Measurements from ENCODE around the gene PARD6A. TPM values are rescaled to one million over a fixed set of nuclear protein-coding genes. Genes with fewer than 3 reads are reported as not detected.

The PARD6A gene
- total and polyA plus RNA-seq, 4 experiments from 2014 or later: 7.4 to 26.5 (median 13.3) TPM

GRCh38 chr16:67641779-67642708 is 18.7 kb upstream of the PARD6A start:
- Histone ChIP-seq H3K9me3 (ENCODE audit: control insufficient read depth in 1 of 2, low read length in 2 of 2) (no peaks in the 10 kb centered on the region), H3K27me3 (ENCODE audit: insufficient read depth, low read length) (no peaks in the 10 kb centered on the region), H3K27ac (ENCODE audit: low read depth, low read length) (no peak overlapping the region), H3K36me3 (ENCODE audit: insufficient read depth, low read length) (peaks cover 31% of the 10 kb centered on the region), H3K4me1 (ENCODE audit: insufficient read depth, low read length) (peaks cover 30% of the 10 kb centered on the region), H3K4me3 (ENCODE audit: low read length in 2 of 2) (no peak overlapping the region)
- no peak overlapping the region for H3K4me3 Mint-ChIP-seq
- peaks cover 18% of the 10 kb centered on the region in 2 donors for H3K36me3 Mint-ChIP-seq
- ChIA-PET POLR2A (ENCODE audit: partially characterized antibody) (interaction anchor here (1.0 to 9.5 kb wide), 4 partner anchors 17 to 93 kb away, joined by 3 to 190 read pairs (median 94); partner anchors contain the start of genes ACD, CTCF and PARD6A), CTCF (ENCODE audit: partially characterized antibody) (interaction anchor here (0.5 to 15.0 kb wide), 9 partner anchors 8 to 128 kb away, joined by 3 to 329 read pairs (median 16); partner anchors contain the start of gene CTCF)
- DNase-seq: no peak
- no peaks in the 10 kb centered on the region for H3K9me3 Mint-ChIP-seq
- no peaks in the 10 kb centered on the region for H3K27me3 Mint-ChIP-seq
- peaks cover 2 to 28% (median 11%) of the 10 kb centered on the region in 4 donors for H3K4me1 Mint-ChIP-seq
- intact Hi-C loops (cut with micrococcal nuclease): no loop called here
- H3K27ac Mint-ChIP-seq: peak overlapping the region in 1 of 7 donors; percentile 13

GRCh38 chr16:67644038-67644437 is 16.7 kb upstream of the PARD6A start:
- Mint-ChIP-seq H3K36me3 (peaks cover 3 to 13% of the 10 kb centered on the region in 2 donors), H3K4me3 (peak overlapping the region; percentile 51 to 74 (median 68)), H3K27ac (peak overlapping the region; percentile 67 to 94 (median 89)), H3K27me3 (no peaks in the 10 kb centered on the region), H3K9me3 (no peaks in the 10 kb centered on the region), H3K4me1 (peaks cover 2 to 28% (median 11%) of the 10 kb centered on the region in 4 donors)
- H3K4me1 ChIP-seq (ENCODE audit: insufficient read depth, low read length): peaks cover 34% of the 10 kb centered on the region
- no peaks in the 10 kb centered on the region for H3K9me3 ChIP-seq (ENCODE audit: control insufficient read depth in 1 of 2, low read length in 2 of 2)
- H3K36me3 ChIP-seq (ENCODE audit: insufficient read depth, low read length): peaks cover 17% of the 10 kb centered on the region
- no peak overlapping the region for H3K4me3 ChIP-seq (ENCODE audit: low read length in 2 of 2)
- H3K27ac ChIP-seq (ENCODE audit: low read depth, low read length): peak overlapping the region; percentile 93
- ChIA-PET CTCF (ENCODE audit: partially characterized antibody) (interaction anchor here (0.7 to 15.0 kb wide), 24 partner anchors 10 to 189 kb away, joined by 3 to 329 read pairs (median 8); partner anchors contain the start of genes ACD, ATP6V0D1, C16orf86 and CTCF), POLR2A (ENCODE audit: partially characterized antibody) (interaction anchor here (1.3 to 9.5 kb wide), 13 partner anchors 12 to 163 kb away, joined by 4 to 190 read pairs (median 14); partner anchors contain the start of genes ACD, ATP6V0D1, C16orf86 and CTCF)
- H3K27me3 ChIP-seq (ENCODE audit: insufficient read depth, low read length): no peaks in the 10 kb centered on the region
- intact Hi-C loops (cut with micrococcal nuclease): loop anchor here (1.0 to 2.0 kb wide), 4 partner anchors 17 to 123 kb away; partner anchors contain the start of genes ACD, CTCF and PARD6A
- DNase-seq: no peak

- Mint-ChIP-seq H3K36me3 (peaks cover 6 to 22% of the 10 kb centered on the region in 2 donors), H3K27ac (peak overlapping the region; percentile 86 to 94 (median 88)), H3K9me3 (no peaks in the 10 kb centered on the region), H3K4me1 (peaks cover 3 to 33% (median 17%) of the 10 kb centered on the region in 4 donors), H3K4me3 (peak overlapping the region; percentile 82 to 91 (median 88)), H3K27me3 (no peaks in the 10 kb centered on the region)
- no peaks in the 10 kb centered on the region for H3K27me3 ChIP-seq (ENCODE audit: insufficient read depth, low read length)
- intact Hi-C loops (cut with micrococcal nuclease): loop anchor here (1.0 to 2.0 kb wide), 3 partner anchors 15 to 125 kb away; partner anchors contain the start of genes ACD and PARD6A
- no peak for DNase-seq
- peak overlapping the region; percentile 93 for H3K27ac ChIP-seq (ENCODE audit: low read depth, low read length)
- ChIA-PET CTCF (ENCODE audit: partially characterized antibody) (interaction anchor here (0.6 to 15.0 kb wide), 38 partner anchors 12 to 238 kb away, joined by 3 to 329 read pairs (median 4); partner anchors contain the start of genes ACD, ATP6V0D1, C16orf86 and CTCF), POLR2A (ENCODE audit: partially characterized antibody) (interaction anchor here (0.6 to 9.5 kb wide), 22 partner anchors 13 to 360 kb away, joined by 3 to 190 read pairs (median 8); partner anchors contain the start of genes ACD, ATP6V0D1, C16orf86 and CTCF)
- no peaks in the 10 kb centered on the region for H3K9me3 ChIP-seq (ENCODE audit: control insufficient read depth in 1 of 2, low read length in 2 of 2)
- H3K36me3 ChIP-seq (ENCODE audit: insufficient read depth, low read length): peaks cover 32% of the 10 kb centered on the region
- H3K4me3 ChIP-seq (ENCODE audit: low read length in 2 of 2): peak overlapping the region; percentile 66 to 75
- H3K4me1 ChIP-seq (ENCODE audit: insufficient read depth, low read length): peaks cover 34% of the 10 kb centered on the region
Measured at GRCh38 chr16:67645397-67646121, 15.2 kb upstream of the PARD6A start.

GRCh38 chr16:67647111-67647651 is 13.6 kb upstream of the PARD6A start:
- H3K4me3 Mint-ChIP-seq: peak overlapping the region in 1 of 8 donors; percentile 9
- Histone ChIP-seq H3K4me1 (ENCODE audit: insufficient read depth, low read length) (peaks cover 34% of the 10 kb centered on the region), H3K27me3 (ENCODE audit: insufficient read depth, low read length) (no peaks in the 10 kb centered on the region), H3K4me3 (ENCODE audit: low read length in 2 of 2) (no peak overlapping the region), H3K27ac (ENCODE audit: low read depth, low read length) (peak overlapping the region; percentile 93), H3K36me3 (ENCODE audit: insufficient read depth, low read length) (peaks cover 48% of the 10 kb centered on the region), H3K9me3 (ENCODE audit: control insufficient read depth in 1 of 2, low read length in 2 of 2) (no peaks in the 10 kb centered on the region)
- H3K27me3 Mint-ChIP-seq: no peaks in the 10 kb centered on the region
- peaks cover 18 to 38% of the 10 kb centered on the region in 2 donors for H3K36me3 Mint-ChIP-seq
- no peak for DNase-seq
- H3K27ac Mint-ChIP-seq: peak overlapping the region in 2 of 7 donors; percentile 4 to 60
- POLR2A ChIA-PET (ENCODE audit: partially characterized antibody): interaction anchor here (1.4 to 9.5 kb wide), 7 partner anchors 11 to 288 kb away, joined by 4 to 190 read pairs (median 29); partner anchors contain the start of genes ACD, CTCF, PARD6A and RIPOR1
- peaks cover 0 to 2% (median 0%) of the 10 kb centered on the region in 8 donors for H3K9me3 Mint-ChIP-seq
- intact Hi-C loops (cut with micrococcal nuclease): no loop called here
- H3K4me1 Mint-ChIP-seq: peaks cover 6 to 36% (median 24%) of the 10 kb centered on the region in 4 donors
- CTCF ChIA-PET (ENCODE audit: partially characterized antibody): interaction anchor here (0.5 to 15.0 kb wide), 4 partner anchors 16 to 126 kb away, joined by 3 to 329 read pairs (median 42); partner anchors contain the start of gene CTCF

GRCh38 chr16:67647681-67648080 is 13.1 kb upstream of the PARD6A start:
- peaks cover 0 to 2% (median 0%) of the 10 kb centered on the region in 8 donors for H3K9me3 Mint-ChIP-seq
- H3K36me3 Mint-ChIP-seq: peaks cover 19 to 40% of the 10 kb centered on the region in 2 donors
- POLR2A ChIA-PET (ENCODE audit: partially characterized antibody): interaction anchor here (0.6 to 9.5 kb wide), 5 partner anchors 11 to 360 kb away, joined by 3 to 164 read pairs (median 4); partner anchors contain the start of genes ACD, CTCF, PARD6A and RIPOR1
- no peak overlapping the region for H3K27ac Mint-ChIP-seq
- Histone ChIP-seq H3K27me3 (ENCODE audit: insufficient read depth, low read length) (no peaks in the 10 kb centered on the region), H3K27ac (ENCODE audit: low read depth, low read length) (no peak overlapping the region), H3K9me3 (ENCODE audit: control insufficient read depth in 1 of 2, low read length in 2 of 2) (no peaks in the 10 kb centered on the region), H3K36me3 (ENCODE audit: insufficient read depth, low read length) (peaks cover 50% of the 10 kb centered on the region), H3K4me3 (ENCODE audit: low read length in 2 of 2) (no peak overlapping the region), H3K4me1 (ENCODE audit: insufficient read depth, low read length) (peaks cover 34% of the 10 kb centered on the region)
- peaks cover 6 to 36% (median 25%) of the 10 kb centered on the region in 4 donors for H3K4me1 Mint-ChIP-seq
- CTCF ChIA-PET (ENCODE audit: partially characterized antibody): interaction anchor here (0.5 to 15.0 kb wide), 3 partner anchors 16 to 126 kb away, joined by 3 to 329 read pairs (median 8); no protein-coding TSS in a partner anchor
- no peaks in the 10 kb centered on the region for H3K27me3 Mint-ChIP-seq
- no peak for DNase-seq
- H3K4me3 Mint-ChIP-seq: no peak overlapping the region
- intact Hi-C loops (cut with micrococcal nuclease): no loop called here

Measured in CD4-positive, alpha-beta memory T cell (primary cell).